GM12878 (cell line): Measurements from ENCODE around the gene XRCC6. TPM values are rescaled to one million over a fixed set of nuclear protein-coding genes. Genes with fewer than 3 reads are reported as not detected.
"Not testable (repeated sequence)": the region's sequence is repeated elsewhere in the genome, so short reads cannot be mapped to it uniquely, and the experiment has no call there.

ENCODE experiments used
- ATAC-seq: fragments of 200-7000 bp; cut with Tn5 transposase; 3 replicates; pipeline ENCODE4 v1.9.1; 2020; ENCODE audit warnings: mild to moderate bottlenecking, moderate library complexity
- BruUV-seq: library from RNA; stranded (reverse); fragments of 400-500 nt; replicated peaks from 2 replicates; lab custom pipeline; 2021; lab: Mats Ljungman, UMichigan
- CTCF ChIA-PET: fragments of 300-600 bp; sonication (Branson Sonifier 250); formaldehyde crosslinking; extraction: SDS; loops from one replicate; lab custom pipeline; 2021; ENCODE audit warnings: inconsistent platforms; lab: Yijun Ruan, JAX
- POLR2A ChIA-PET: fragments of 350-600 bp; formaldehyde crosslinking; extraction: SDS; loops from one replicate; lab custom pipeline; 2021; ENCODE audit warnings: inconsistent platforms; lab: Charles Lee
- RAD21 ChIA-PET: fragments of 300-600 bp; sonication (Branson Sonifier 250); formaldehyde crosslinking; loops from one replicate; lab custom pipeline; 2023; ENCODE audit warnings: antibody characterized with exemption; ENCODE audit not compliant: unreplicated experiment; lab: Charles Lee
- SMC1A ChIA-PET: fragments of 300-600 bp; sonication (Branson Sonifier 250); formaldehyde crosslinking; loops from one replicate; lab custom pipeline; 2023; ENCODE audit not compliant: unreplicated experiment, uncharacterized antibody; lab: Charles Lee
- DNase-seq: peaks from one replicate; pipeline ENCODE4 v3.0.0-alpha.2; 2011; ENCODE audit warnings: low read depth, low spot score
- FAIRE-seq: peaks from 3 replicates; lab custom pipeline; 2011; peaks lifted over from hg19 to GRCh38; lab: Jason Lieb, UNC
- H2AFZ ChIP-seq: 2 replicates; pipeline ENCODE4 v1.6.0; 2011; ENCODE audit warnings: low read depth, low read length, control low read depth; ENCODE audit not compliant: control insufficient read depth
- H3K27ac ChIP-seq: 2 replicates; pipeline ENCODE4 v1.5.1; 2011; ENCODE audit warnings: control low read depth; ENCODE audit not compliant: control insufficient read depth, insufficient read depth
- H3K27me3 ChIP-seq, 2 experiments: replicated peaks in 1 of 2; 2 replicates each; pipeline versions ENCODE4 v1.6.0 to v1.6.1; 2011; ENCODE audit warnings: low read length in 1 of 2; ENCODE audit not compliant: control insufficient read depth in 2 of 2, insufficient read depth in 2 of 2
- H3K36me3 ChIP-seq, 2 experiments: 2 replicates each; pipeline ENCODE4 v1.5.1; 2011; ENCODE audit warnings: low read length in 1 of 2; ENCODE audit not compliant: control insufficient read depth in 2 of 2, insufficient read depth in 2 of 2
- H3K4me1 ChIP-seq: 2 replicates; pipeline ENCODE4 v1.6.1; 2011; ENCODE audit warnings: mild to moderate bottlenecking, low read length, moderate library complexity, mixed read lengths; ENCODE audit not compliant: control insufficient read depth, insufficient read depth
- H3K4me2 ChIP-seq: 2 replicates; pipeline ENCODE4 v1.6.0; 2011; ENCODE audit warnings: control low read depth; ENCODE audit not compliant: control insufficient read depth, insufficient read depth
- H3K4me3 ChIP-seq: fragments of 200-600 bp; sonication (generic); 2 replicates; pipeline ENCODE4 v1.5.1; 2016
- H3K79me2 ChIP-seq: 2 replicates; pipeline ENCODE4 v1.6.0; 2011; ENCODE audit warnings: low read length; ENCODE audit not compliant: control insufficient read depth, insufficient read depth
- H3K9ac ChIP-seq: 2 replicates; pipeline ENCODE4 v1.8.0; 2011; ENCODE audit warnings: low read length, control low read depth, mixed read lengths; ENCODE audit not compliant: control insufficient read depth, insufficient read depth
- H3K9me3 ChIP-seq: replicated peaks from 3 replicates; pipeline ENCODE4 v1.5.1; 2011; ENCODE audit warnings: mild to moderate bottlenecking, low read length; ENCODE audit not compliant: control insufficient read depth, insufficient read depth
- H4K20me1 ChIP-seq: 2 replicates; pipeline ENCODE4 v1.6.0; 2011; ENCODE audit not compliant: control insufficient read depth, insufficient read depth
- CBX3 ChIP-seq: fragments of 200-600 bp; sonication (generic); IDR thresholded peaks from 2 replicates; pipeline ENCODE4 v1.6.1; 2016; ENCODE audit warnings: low read depth, borderline replicate concordance
- HCFC1 ChIP-seq: fragments of 150-350 bp; IDR thresholded peaks from 2 replicates; pipeline ENCODE4 v1.6.1; 2014; ENCODE audit warnings: low read length
- HDAC2 ChIP-seq: fragments of 200-600 bp; sonication (generic); IDR thresholded peaks from 2 replicates; pipeline ENCODE4 v1.6.1; 2017
- NFIC ChIP-seq: IDR thresholded peaks from 2 replicates; pipeline ENCODE4 v1.6.1; 2012; ENCODE audit warnings: low read depth, mild to moderate bottlenecking, inconsistent platforms, low read length, moderate library complexity
- USF1 ChIP-seq: IDR thresholded peaks from 2 replicates; pipeline ENCODE4 v1.6.1; 2011; ENCODE audit warnings: borderline replicate concordance, low read depth, mild to moderate bottlenecking, moderate library complexity, mixed read lengths, low read length; ENCODE audit not compliant: insufficient read depth; ENCODE audit errors: extremely low read length
- WGBS: methylation state at CpG from one replicate; pipeline ENCODE4 v1.1.6; 2016; ENCODE audit warnings: low lambda C conversion rate; ENCODE audit not compliant: insufficient replicate concordance, insufficient coverage; ENCODE audit errors: missing lambda C conversion rate; 5-methylcytosine and 5-hydroxymethylcytosine counted together
- in situ Hi-C: fragments of 300-500 bp; cut with MboI; formaldehyde crosslinking; loops from 9 replicates; pipeline ENCODE4 v1.14.3; 2018; ENCODE audit warnings: mixed read lengths
- intact Hi-C: fragments of 100-400 bp; cut with micrococcal nuclease; formaldehyde crosslinking; loops from one replicate; pipeline ENCODE4 v1.14.2; 2022; ENCODE audit not compliant: unreplicated experiment
- polyA plus RNA-seq, 11 experiments: library from polyadenylated mRNA; depleted of rRNA in 4 of 11; unstranded in 6 of 11; stranded (reverse) in 5 of 11; fragments of >200 nt; fragmentation: Nextera tagmentation in 4 of 11; fragmentation: Illumina TruSeq in 1 of 11; extraction: Ambion mirVana in 4 of 11; extraction: Trizol in 1 of 11; gene quantifications; 1 replicate in 1 of 11; 2 replicates in 10 of 11; pipeline versions ENCODE4 v1.2.1 to v1.2.3, GENCODE V29; 2011 to 2016; ENCODE audit warnings: inconsistent platforms in 2 of 11, missing spikeins in 2 of 11, low read depth in 1 of 11
- total RNA-seq, 4 experiments: library from RNA; depleted of rRNA in 3 of 4; stranded (reverse); fragments of >200 nt in 3 of 4; fragmentation: Illumina TruSeq in 1 of 4; extraction: Trizol in 1 of 4; gene quantifications; 2 replicates each; pipeline versions ENCODE4 v1.2.1 to v1.2.3, GENCODE V29; 2013 to 2021
- TF ChIP-seq, protein P1 (sequence below): fragments of 450-650 bp; formaldehyde crosslinking; IDR thresholded peaks from 2 replicates; pipeline ENCODE4 v1.4.0; 2020; ENCODE audit warnings: mild to moderate bottlenecking, moderate library complexity

Gene XRCC6
- total and polyA plus RNA-seq, 10 of the 15 experiments (the other 5 are each of a cell fraction or from before 2014, with no cell fraction given) = 186 to 718 (median 348) TPM

DNA sequence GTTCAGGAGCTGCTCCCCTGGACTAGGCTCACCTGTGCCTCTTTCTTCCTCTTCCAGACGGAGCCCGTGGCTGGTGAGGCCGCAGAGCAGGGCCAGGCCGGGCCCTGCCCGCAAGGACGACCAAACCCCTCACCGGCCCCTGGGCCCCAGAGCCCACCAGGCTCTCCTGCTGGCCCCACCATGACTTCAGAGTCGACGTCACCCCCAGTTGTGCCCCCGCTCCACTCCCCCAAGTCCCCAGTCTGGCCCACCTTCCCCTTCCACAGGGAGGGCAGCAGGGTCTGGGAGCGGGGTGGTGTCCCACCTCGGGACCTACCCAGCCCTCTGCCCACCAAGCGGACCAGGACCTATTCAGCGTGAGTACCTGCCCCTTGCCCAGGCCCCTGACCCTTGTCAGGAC lies 49.3 kb upstream of the XRCC6 start:
- SMC1A ChIA-PET = no interaction called here
- Histone ChIP-seq H3K9ac (no peak overlapping the region), H2AFZ (no peak overlapping the region), H3K27ac (no peak overlapping the region), H3K4me3 (no peak overlapping the region), H3K4me2 (no peak overlapping the region), H3K9me3 (no peaks in the 10 kb centered on the region), H3K79me2 (no peaks in the 10 kb centered on the region), H3K27me3 (no peaks in the 10 kb centered on the region), H3K4me1 (no peaks in the 10 kb centered on the region), H4K20me1 (no peaks in the 10 kb centered on the region), H3K36me3 (no peaks in the 10 kb centered on the region; a peak in 2 of 4 replicates)
- RAD21 ChIA-PET = no interaction called here
- BruUV-seq = no TSS peak
- in situ Hi-C loops (no loop called here), intact Hi-C loops (no loop called here)
- DNase-seq (no peak), FAIRE-seq (no peak), ATAC-seq (no peak)
- POLR2A ChIA-PET = no interaction called here
- 74% methylated on average over 13 of the region's 14 CpGs for WGBS
- CTCF ChIA-PET = no interaction called here
- no peak for TF ChIP-seq HCFC1
- TF ChIP-seq USF1 = no peak
- no peak for TF ChIP-seq NFIC
- no peak for TF ChIP-seq CBX3
- no peak for TF ChIP-seq HDAC2
- TF ChIP-seq, protein P1, sequence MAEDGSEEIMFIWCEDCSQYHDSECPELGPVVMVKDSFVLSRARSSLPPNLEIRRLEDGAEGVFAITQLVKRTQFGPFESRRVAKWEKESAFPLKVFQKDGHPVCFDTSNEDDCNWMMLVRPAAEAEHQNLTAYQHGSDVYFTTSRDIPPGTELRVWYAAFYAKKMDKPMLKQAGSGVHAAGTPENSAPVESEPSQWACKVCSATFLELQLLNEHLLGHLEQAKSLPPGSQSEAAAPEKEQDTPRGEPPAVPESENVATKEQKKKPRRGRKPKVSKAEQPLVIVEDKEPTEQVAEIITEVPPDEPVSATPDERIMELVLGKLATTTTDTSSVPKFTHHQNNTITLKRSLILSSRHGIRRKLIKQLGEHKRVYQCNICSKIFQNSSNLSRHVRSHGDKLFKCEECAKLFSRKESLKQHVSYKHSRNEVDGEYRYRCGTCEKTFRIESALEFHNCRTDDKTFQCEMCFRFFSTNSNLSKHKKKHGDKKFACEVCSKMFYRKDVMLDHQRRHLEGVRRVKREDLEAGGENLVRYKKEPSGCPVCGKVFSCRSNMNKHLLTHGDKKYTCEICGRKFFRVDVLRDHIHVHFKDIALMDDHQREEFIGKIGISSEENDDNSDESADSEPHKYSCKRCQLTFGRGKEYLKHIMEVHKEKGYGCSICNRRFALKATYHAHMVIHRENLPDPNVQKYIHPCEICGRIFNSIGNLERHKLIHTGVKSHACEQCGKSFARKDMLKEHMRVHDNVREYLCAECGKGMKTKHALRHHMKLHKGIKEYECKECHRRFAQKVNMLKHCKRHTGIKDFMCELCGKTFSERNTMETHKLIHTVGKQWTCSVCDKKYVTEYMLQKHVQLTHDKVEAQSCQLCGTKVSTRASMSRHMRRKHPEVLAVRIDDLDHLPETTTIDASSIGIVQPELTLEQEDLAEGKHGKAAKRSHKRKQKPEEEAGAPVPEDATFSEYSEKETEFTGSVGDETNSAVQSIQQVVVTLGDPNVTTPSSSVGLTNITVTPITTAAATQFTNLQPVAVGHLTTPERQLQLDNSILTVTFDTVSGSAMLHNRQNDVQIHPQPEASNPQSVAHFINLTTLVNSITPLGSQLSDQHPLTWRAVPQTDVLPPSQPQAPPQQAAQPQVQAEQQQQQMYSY (CRISPR knock-in tag) = no peak

DNA sequence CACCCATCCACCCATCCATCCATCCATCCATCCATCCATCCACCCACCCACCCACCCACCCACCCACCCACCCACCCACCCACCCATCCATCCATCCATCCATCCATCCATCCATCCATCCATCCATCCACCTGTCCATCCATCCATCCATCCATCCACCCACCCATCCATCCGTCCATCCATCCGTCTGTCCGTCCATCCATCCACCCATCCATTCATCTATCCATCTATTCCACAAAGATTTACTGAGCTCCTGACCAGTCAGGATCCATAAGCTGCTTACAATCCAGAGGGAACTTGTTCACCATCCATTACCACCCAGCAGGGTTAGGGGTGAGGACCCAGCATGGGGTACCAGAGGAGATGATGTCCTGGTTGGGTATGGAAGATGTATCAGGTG lies 48.8 kb upstream of the XRCC6 start:
- ChIA-PET RAD21 (interaction anchor here (2.1 kb wide), 1 partner anchor 18 kb away, joined by 6 read pairs; the partner anchor contains the start of gene PMM1), SMC1A (interaction anchor here (0.6 to 1.1 kb wide), 2 partner anchors 47 to 385 kb away, joined by 3 read pairs; no protein-coding TSS in a partner anchor), CTCF (interaction anchor here (1.8 kb wide), 1 partner anchor 25 kb away, joined by 7 read pairs; no protein-coding TSS in a partner anchor)
- H4K20me1 ChIP-seq, H3K36me3 ChIP-seq, H3K4me2 ChIP-seq, POLR2A ChIA-PET, DNase-seq, ATAC-seq, H3K9me3 ChIP-seq, in situ Hi-C loops, H3K27ac ChIP-seq, H3K9ac ChIP-seq, H3K4me3 ChIP-seq, H3K79me2 ChIP-seq, intact Hi-C loops, H3K4me1 ChIP-seq, H3K27me3 ChIP-seq, FAIRE-seq, H2AFZ ChIP-seq, BruUV-seq: not testable (repeated sequence)
- WGBS = 62% methylated on average over 3 of the region's 3 CpGs
